Astrocyte of the spinal cord (primary cell): ENCODE measurements around the gene GRIN1.

Experiments
- DNase-seq: peaks from one replicate; pipeline ENCODE4 v3.0.0; 2011; ENCODE audit warnings: low read depth, low spot score
- H3K4me3 ChIP-seq: 2 replicates; pipeline ENCODE4 v1.5.1; 2011; ENCODE audit warnings: low read depth, mild to moderate bottlenecking, low read length, moderate library complexity
- CTCF ChIP-seq: IDR thresholded peaks from 2 replicates; pipeline ENCODE4 v1.5.1; 2012; ENCODE audit warnings: low read depth, mild to moderate bottlenecking, low read length, inconsistent platforms
- in situ Hi-C: cut with HindIII; loops from 2 replicates; pipeline ENCODE4 v1.10.0; 2017; ENCODE audit warnings: low sequenced_read_pairs

GRIN1 gene

DNA sequence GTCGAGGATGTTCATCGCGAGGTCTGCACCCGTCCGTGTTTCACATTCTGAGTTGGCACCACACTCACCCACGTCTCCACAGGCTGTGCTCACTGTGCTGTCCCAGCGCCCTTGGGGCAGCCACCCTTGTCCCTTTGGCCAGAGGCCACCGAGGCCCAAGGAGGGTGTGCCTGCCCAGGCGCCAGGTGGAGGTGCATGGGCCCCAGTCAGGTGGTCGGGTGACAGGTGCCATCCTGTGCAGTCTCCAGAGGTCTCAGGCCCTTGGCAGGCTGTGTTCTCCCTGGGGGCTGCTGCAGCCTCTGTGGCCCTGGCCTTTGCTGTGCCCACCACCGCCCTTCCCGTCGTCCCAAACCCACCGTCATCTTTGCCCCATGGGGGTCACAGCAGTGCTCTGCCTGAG lies 39.7 kb upstream of the GRIN1 start:
- no peak for DNase-seq
- H3K4me3 ChIP-seq, result no peak overlapping the region
- in situ Hi-C loops, result no loop called here
- no peak for TF ChIP-seq CTCF

- no peak for TF ChIP-seq CTCF
- DNase-seq, result no peak
- no peak overlapping the region for H3K4me3 ChIP-seq
- in situ Hi-C loops, result no loop called here
These were observed 35.6 kb upstream of the GRIN1 start for GRCh38 chr9:137103206-137103999.

DNA sequence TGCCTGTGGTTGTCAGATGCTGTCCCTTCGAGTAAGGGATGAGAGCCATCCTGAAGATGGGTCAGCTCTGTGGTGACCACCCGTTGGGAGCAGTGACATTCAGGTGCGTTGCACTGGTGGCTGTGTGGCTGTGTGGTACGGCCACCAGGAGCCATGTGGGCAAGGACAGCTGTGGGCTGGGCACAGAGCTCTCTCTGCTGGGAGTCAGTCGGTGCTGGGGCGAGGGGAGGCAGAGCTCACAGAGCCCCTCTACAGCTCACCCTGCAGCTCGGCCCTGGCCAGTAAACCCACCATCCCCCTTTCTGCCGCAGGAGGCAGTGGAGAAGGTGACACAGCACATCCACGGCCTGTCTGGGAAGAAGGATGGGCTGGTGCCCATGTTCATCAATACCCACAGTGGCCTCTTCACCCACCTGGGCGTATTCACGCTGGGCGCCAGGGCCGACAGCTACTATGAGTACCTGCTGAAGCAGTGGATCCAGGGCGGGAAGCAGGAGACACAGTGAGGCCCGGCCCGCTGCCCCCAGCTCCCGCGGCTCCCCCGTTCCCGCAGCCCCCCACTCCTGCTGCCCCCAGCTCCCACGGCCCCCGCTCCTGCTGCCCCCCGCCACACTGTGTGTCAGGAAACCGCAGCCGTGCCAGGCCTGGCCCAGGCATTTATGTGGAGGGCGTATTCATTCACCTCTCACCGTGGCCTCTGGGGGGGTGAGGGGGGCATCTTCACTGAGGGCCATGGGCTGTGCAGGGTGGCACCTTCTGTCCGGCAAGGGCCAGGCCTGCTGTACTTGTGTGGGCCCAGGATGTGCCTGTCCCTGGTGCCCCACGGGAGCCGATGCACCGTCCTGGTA lies 32.9 kb upstream of the GRIN1 start:
- no peak for TF ChIP-seq CTCF
- in situ Hi-C loops, result no loop called here
- no peak overlapping the region for H3K4me3 ChIP-seq
- DNase-seq, result no peak

DNA sequence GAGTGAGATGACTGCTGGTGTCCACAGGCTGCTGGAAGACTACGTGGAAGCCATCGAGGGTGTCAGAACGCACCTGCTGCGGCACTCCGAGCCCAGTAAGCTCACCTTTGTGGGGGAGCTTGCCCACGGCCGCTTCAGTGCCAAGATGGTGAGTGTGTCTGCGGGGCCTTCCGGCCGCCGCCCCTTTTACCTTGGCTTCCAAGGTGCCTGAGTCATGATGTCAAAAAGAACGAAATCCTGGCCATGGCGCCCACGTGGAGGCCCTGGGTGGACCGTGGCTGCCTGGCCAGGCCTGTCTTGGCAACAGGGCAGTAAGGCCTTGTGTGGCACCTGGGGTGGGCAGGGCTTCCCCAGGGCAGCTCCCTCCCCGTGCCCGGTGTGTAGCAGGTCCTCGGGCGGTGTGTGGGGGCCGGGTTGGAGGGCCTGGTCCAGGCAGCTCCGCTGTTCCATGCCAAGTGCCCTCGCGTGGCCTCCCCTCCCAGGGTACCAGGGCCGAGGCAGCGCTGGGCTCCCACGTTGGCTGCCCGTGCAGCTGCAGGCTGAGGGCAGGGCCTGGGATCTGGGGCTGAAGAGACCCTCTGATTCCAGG lies 32.2 kb upstream of the GRIN1 start:
- no peak for TF ChIP-seq CTCF
- no peak overlapping the region for H3K4me3 ChIP-seq
- no peak for DNase-seq
- in situ Hi-C loops, result no loop called here

DNA sequence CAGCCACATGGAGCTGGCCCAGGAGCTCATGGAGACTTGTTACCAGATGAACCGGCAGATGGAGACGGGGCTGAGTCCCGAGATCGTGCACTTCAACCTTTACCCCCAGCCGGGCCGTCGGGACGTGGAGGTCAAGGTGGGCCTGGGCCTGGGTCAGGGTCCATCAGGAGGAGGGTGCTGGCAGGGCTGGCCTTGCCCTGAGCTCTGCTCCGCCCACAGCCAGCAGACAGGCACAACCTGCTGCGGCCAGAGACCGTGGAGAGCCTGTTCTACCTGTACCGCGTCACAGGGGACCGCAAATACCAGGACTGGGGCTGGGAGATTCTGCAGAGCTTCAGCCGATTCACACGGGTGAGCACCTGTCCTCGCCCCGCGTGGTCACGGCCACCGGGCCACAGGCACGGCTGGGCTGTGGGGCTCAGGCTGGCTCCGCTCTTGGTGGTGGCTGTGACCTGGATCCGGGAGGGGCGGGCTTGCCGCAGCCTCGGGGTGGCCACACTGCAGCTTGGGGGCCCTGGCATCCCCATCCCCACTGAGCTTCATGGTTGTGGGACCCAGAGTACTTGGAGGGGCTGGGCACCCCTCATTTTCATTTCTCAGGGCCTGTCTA lies 31.5 kb upstream of the GRIN1 start:
- no peak overlapping the region for H3K4me3 ChIP-seq

More for the DNA sequence above, 31.5 kb upstream of the GRIN1 start:
- in situ Hi-C loops, result no loop called here
- DNase-seq, result no peak
- no peak for TF ChIP-seq CTCF
